GM23248 (cell line): ENCODE data around the gene MYO10.

ENCODE experiments used
- EZH2 ChIP-seq: fragments of 200-600 bp; sonication (generic); IDR thresholded peaks from 2 replicates; pipeline ENCODE4 v1.6.1; 2018; ENCODE audit warnings: antibody characterized with exemption, mild to moderate bottlenecking; ENCODE audit not compliant: insufficient read depth, poor library complexity, severe bottlenecking
- EZH2phosphoT487 ChIP-seq: fragments of 200-600 bp; sonication (generic); IDR thresholded peaks from 2 replicates; pipeline ENCODE4 v1.6.1; 2018; ENCODE audit warnings: antibody characterized with exemption, moderate library complexity, mild to moderate bottlenecking, low read depth; ENCODE audit not compliant: insufficient read depth

GRCh38 chr5:16879191-16879590, 56.9 kb downstream of the MYO10 start:
- no peak for TF ChIP-seq EZH2phosphoT487
- no peak for TF ChIP-seq EZH2
